ENCODE results near the gene VIPR1. TPM values are rescaled to one million over a fixed set of nuclear protein-coding genes. Genes with fewer than 3 reads are reported as not detected.
A peak's percentile ranks its signal among the peaks of the same experiment; 100 is the strongest.

The VIPR1 gene
- total RNA-seq, 2 donors from 2014 or later, result 74.2 to 98.0 TPM

DNA sequence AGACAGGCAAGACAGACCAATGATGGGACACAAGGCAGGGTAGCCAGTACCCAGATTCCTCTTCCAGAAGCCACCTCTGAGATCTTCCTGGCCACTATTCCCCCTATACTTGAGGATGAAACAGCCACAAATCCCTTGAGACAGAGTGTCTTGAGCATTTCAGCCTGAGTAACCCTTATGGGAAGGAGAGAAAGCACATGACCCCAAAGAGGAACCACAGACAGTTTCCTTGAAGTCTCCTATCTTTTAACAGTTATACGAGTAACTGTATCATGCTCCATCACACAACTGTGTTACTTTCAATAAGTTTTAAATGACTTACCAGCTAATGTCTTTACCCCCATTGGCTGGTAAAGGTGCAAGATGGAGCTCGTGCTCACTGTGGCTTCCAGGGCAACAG lies 9.3 kb downstream of the VIPR1 start:
- TF ChIP-seq, protein P1, sequence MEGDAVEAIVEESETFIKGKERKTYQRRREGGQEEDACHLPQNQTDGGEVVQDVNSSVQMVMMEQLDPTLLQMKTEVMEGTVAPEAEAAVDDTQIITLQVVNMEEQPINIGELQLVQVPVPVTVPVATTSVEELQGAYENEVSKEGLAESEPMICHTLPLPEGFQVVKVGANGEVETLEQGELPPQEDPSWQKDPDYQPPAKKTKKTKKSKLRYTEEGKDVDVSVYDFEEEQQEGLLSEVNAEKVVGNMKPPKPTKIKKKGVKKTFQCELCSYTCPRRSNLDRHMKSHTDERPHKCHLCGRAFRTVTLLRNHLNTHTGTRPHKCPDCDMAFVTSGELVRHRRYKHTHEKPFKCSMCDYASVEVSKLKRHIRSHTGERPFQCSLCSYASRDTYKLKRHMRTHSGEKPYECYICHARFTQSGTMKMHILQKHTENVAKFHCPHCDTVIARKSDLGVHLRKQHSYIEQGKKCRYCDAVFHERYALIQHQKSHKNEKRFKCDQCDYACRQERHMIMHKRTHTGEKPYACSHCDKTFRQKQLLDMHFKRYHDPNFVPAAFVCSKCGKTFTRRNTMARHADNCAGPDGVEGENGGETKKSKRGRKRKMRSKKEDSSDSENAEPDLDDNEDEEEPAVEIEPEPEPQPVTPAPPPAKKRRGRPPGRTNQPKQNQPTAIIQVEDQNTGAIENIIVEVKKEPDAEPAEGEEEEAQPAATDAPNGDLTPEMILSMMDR (IDR thresholded peaks at IDR 0.05), result no peak
- no peak overlapping the region for H3K4me3 ChIP-seq

DNA sequence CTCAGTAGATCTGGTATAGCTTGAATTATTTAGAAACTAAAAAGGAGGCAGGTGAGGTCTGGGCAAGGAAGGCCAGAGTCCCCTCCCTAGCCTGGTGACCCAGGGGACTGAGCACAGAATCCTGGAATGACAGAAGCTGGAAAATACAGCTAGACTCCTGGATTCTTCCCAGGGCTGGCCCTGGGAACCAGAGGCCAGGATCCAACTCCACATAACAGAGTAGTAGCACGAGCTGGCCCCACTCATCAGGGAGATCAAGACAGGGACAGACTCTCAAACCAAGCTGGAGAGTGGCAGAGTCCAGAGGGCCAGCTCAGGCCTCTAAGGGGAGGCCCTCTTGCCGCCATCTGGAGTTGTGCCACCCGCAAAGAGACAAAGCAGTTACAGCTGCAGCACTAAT lies 10.7 kb downstream of the VIPR1 start:
- Histone ChIP-seq H3K27me3 (no peaks in the 10 kb centered on the region), H3K36me3 (no peaks in the 10 kb centered on the region), H3K9me3 (no peaks in the 10 kb centered on the region), H3K27ac (no peak overlapping the region), H3K4me3 (no peak overlapping the region), H3K9ac (ENCODE audit: low read depth in 2 of 2, low read length in 2 of 2) (no peak overlapping the region), H3K4me1 (peaks cover 40% of the 10 kb centered on the region)
- TF ChIP-seq, protein P1 (IDR thresholded peaks at IDR 0.05), result no peak
- no peak for DNase-seq
- intact Hi-C loops (cut with DNase I), result no loop called here

More for the DNA sequence above, 9.3 kb downstream of the VIPR1 start:
- H3K9ac ChIP-seq (ENCODE audit: low read depth in 2 of 2, low read length in 2 of 2), result no peak overlapping the region
- H3K36me3 ChIP-seq, result no peaks in the 10 kb centered on the region
- H3K27me3 ChIP-seq, result no peaks in the 10 kb centered on the region
- DNase-seq, result no peak
- H3K9me3 ChIP-seq, result no peaks in the 10 kb centered on the region
- H3K4me1 ChIP-seq, result peaks cover 35% of the 10 kb centered on the region
- H3K27ac ChIP-seq, result no peak overlapping the region
- intact Hi-C loops (cut with DNase I), result no loop called here

DNA sequence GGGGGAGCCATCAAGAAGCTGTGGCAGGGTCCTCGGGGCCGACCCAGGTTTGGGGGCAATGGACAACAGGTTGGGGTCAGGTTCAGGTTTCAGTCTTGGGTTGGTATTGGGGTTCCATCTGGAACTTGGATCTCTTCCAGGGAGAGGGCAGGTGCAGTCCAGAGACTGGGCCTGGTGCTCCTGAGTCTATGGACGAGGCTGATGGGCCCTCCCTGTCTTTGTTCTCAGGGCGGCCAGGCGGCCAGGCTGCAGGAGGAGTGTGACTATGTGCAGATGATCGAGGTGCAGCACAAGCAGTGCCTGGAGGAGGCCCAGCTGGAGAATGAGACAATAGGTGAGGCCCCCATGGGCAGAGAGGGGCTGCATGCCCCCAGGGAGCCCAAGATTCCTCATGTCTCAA lies 11.1 kb downstream of the VIPR1 start:
- intact Hi-C loops (cut with DNase I), result no loop called here
- no peak for DNase-seq

DNA sequence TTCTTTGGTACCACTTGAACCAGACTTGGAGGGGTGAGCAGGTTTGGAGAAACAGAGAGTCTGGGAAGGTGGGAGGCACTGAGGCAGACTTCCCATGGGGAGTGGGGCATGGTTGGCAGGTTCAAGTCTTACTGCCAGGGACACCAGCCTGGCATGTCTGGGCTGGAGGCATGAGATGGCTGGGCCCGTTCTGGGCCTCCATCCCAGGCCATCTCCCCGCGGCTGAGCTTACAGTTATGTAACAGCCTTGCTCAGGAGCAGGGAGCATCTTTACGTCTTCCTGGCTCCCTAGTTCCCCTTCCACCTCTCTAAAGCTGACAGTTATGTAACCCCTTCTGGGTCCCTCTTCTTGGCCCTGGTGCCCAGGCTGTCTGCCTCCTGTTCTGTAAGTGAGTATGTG lies 12.4 kb downstream of the VIPR1 start:
- intact Hi-C loops (cut with DNase I), result no loop called here
- Histone ChIP-seq H3K27me3 (no peaks in the 10 kb centered on the region), H3K27ac (peak overlapping the region; percentile 76), H3K4me1 (peaks cover 30% of the 10 kb centered on the region), H3K4me3 (no peak overlapping the region), H3K36me3 (no peaks in the 10 kb centered on the region), H3K9me3 (no peaks in the 10 kb centered on the region), H3K9ac (ENCODE audit: low read depth in 2 of 2, low read length in 2 of 2) (peak overlapping the region in 1 of 2 donors; percentile 55)
- TF ChIP-seq, protein P1 (IDR thresholded peaks at IDR 0.05), result no peak
- DNase-seq, result no peak

More for the DNA sequence above, 11.1 kb downstream of the VIPR1 start:
- H3K9me3 ChIP-seq, result no peaks in the 10 kb centered on the region
- H3K4me3 ChIP-seq, result no peak overlapping the region
- peaks cover 36% of the 10 kb centered on the region for H3K4me1 ChIP-seq
- H3K27me3 ChIP-seq, result no peaks in the 10 kb centered on the region
- no peaks in the 10 kb centered on the region for H3K36me3 ChIP-seq
- H3K27ac ChIP-seq, result no peak overlapping the region
- TF ChIP-seq, protein P1 (IDR thresholded peaks at IDR 0.05), result no peak
- no peak overlapping the region for H3K9ac ChIP-seq (ENCODE audit: low read depth in 2 of 2, low read length in 2 of 2)

DNA sequence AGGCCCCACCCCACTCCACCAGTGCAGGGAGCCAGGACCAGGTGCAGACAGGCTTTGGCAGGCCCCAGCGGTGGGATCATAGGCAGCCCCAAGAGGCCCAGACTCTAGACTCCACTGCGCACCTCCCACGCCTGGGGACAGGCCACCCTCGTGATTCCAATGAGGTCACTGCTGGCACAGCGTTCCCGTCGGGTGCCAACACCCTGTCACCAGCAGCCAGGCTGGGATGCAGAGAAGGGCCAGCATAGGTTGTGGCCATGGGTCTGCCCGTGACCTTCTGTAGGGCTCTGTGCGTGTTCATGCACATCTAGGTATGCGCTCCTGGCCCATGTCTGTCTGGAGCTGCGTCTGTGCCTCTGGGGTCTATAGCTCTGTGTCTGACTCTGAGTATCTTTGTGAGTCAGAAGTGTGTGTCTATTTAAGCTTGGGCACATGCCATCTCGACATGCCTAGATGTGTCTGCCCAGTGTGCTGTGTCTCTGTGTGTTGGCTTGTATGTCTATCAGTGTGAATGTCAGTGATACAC lies 13.0 kb downstream of the VIPR1 start:
- intact Hi-C loops (cut with DNase I), result no loop called here
- Histone ChIP-seq H3K9ac (ENCODE audit: low read depth in 2 of 2, low read length in 2 of 2) (peak overlapping the region; percentile 27 to 55), H3K4me3 (no peak overlapping the region), H3K9me3 (no peaks in the 10 kb centered on the region), H3K27me3 (no peaks in the 10 kb centered on the region), H3K4me1 (peaks cover 24% of the 10 kb centered on the region), H3K36me3 (no peaks in the 10 kb centered on the region), H3K27ac (peak overlapping the region; percentile 76)
- peak; percentile 62 for DNase-seq
- TF ChIP-seq, protein P1 (IDR thresholded peaks at IDR 0.05), result no peak

All from colonic mucosa (tissue), 4 donors.